Measurements from ENCODE around the gene EMC9. TPM values are rescaled to one million over a fixed set of nuclear protein-coding genes. Genes with fewer than 3 reads are reported as not detected.

The EMC9 gene
- total and polyA plus RNA-seq, 10 of the 15 experiments (the other 5 are each of a cell fraction or from before 2014, with no cell fraction given): 15.3 to 60.5 (median 30.3) TPM

GRCh38 chr14:24127673-24128072 is 13.7 kb downstream of the EMC9 start:
- ChIA-PET POLR2A (interaction anchor here (5.9 to 17.1 kb wide), 2 partner anchors 8 to 12 kb away, joined by 52 to 276 read pairs; partner anchors contain the start of genes DCAF11, EMC9, FITM1 and NRL), RAD21 (ENCODE audit: unreplicated experiment) (interaction anchor here (1.6 to 2.9 kb wide), 3 partner anchors 8 to 33 kb away, joined by 6 to 16 read pairs (median 11); partner anchors contain the start of genes DCAF11, IRF9, NRL and PSME1), CTCF (interaction anchor here (0.8 to 1.2 kb wide), 4 partner anchors 9 to 88 kb away, joined by 3 to 4 read pairs (median 4); partner anchors contain the start of genes IRF9 and MDP1), SMC1A (ENCODE audit: uncharacterized antibody, unreplicated experiment) (interaction anchor here (1.0 to 6.1 kb wide), 7 partner anchors 8 to 34 kb away, joined by 3 to 47 read pairs (median 4); partner anchors contain the start of genes DCAF11, IRF9, NRL and PSME1)
- 52% methylated on average over 1 of the region's 2 CpGs for WGBS (ENCODE audit: insufficient coverage, insufficient replicate concordance, low lambda C conversion rate, missing lambda C conversion rate)
- Histone ChIP-seq H3K4me3 (peak overlapping the region; percentile 37; the same call in 1 of the 2 replicates), H2AFZ (ENCODE audit: control insufficient read depth, low read depth, low read length) (no peak overlapping the region), H3K9ac (ENCODE audit: control insufficient read depth, insufficient read depth, low read length) (no peak overlapping the region), H4K20me1 (ENCODE audit: control insufficient read depth, insufficient read depth) (no peaks in the 10 kb centered on the region), H3K4me1 (ENCODE audit: control insufficient read depth, insufficient read depth, low read length) (peaks cover 33% of the 10 kb centered on the region), H3K27me3 (replicated peaks in 1 of 2; ENCODE audit: control insufficient read depth in 2 of 2, insufficient read depth in 2 of 2, low read length in 1 of 2) (no peaks in the 10 kb centered on the region), H3K79me2 (ENCODE audit: control insufficient read depth, insufficient read depth, low read length) (no peaks in the 10 kb centered on the region), H3K4me2 (ENCODE audit: control insufficient read depth, insufficient read depth) (peak overlapping the region; percentile 41; the same call in 1 of the 2 replicates), H3K9me3 (replicated peaks; ENCODE audit: control insufficient read depth, insufficient read depth, low read length) (no peaks in the 10 kb centered on the region), H3K36me3 (ENCODE audit: control insufficient read depth in 2 of 2, insufficient read depth in 2 of 2, low read length in 1 of 2) (peaks cover 2 to 4% of the 10 kb centered on the region in 2 experiments; a peak in 3 of 4 replicates), H3K27ac (ENCODE audit: control insufficient read depth, insufficient read depth) (peak overlapping the region; percentile 42)
- in situ Hi-C loops (cut with MboI) (no loop called here), intact Hi-C loops (cut with micrococcal nuclease; ENCODE audit: unreplicated experiment) (no loop called here)
- ATAC-seq (no peak; the same call in 2 of the 3 replicates), FAIRE-seq (peak; percentile 27), DNase-seq (ENCODE audit: low read depth, low spot score) (no peak)
- no TSS peak for BruUV-seq (replicated peaks)
- TF ChIP-seq PBX3 (IDR thresholded peaks at IDR 0.05; ENCODE audit: insufficient replicate concordance, low read depth, low read length) (no peak), SMAD5 (IDR thresholded peaks at IDR 0.05; ENCODE audit: low read depth) (no peak), ZZZ3 (IDR thresholded peaks at IDR 0.05; ENCODE audit: control insufficient read depth, insufficient read length, low read depth) (no peak), SRF (IDR thresholded peaks at IDR 0.05; ENCODE audit: low read depth in 2 of 2, low read length in 2 of 2) (no peak), NKRF (conservative IDR thresholded peaks at IDR 0.05) (no peak), EP300 (IDR thresholded peaks at IDR 0.05; ENCODE audit: borderline replicate concordance in 1 of 2, control insufficient read depth in 1 of 2, low read depth in 2 of 2, low read length in 2 of 2) (no peak), NRF1 (conservative IDR thresholded peaks at IDR 0.05; ENCODE audit: low read depth, low read length) (no peak), TAF1 (IDR thresholded peaks at IDR 0.05; ENCODE audit: borderline replicate concordance, low read depth, low read length) (no peak), JUNB (IDR thresholded peaks at IDR 0.05) (0 out of 2 replicates have a peak, but pooled peaks have one; percentile 15), MXI1 (IDR thresholded peaks at IDR 0.05; ENCODE audit: low read depth, low read length) (no peak), RUNX3 (IDR thresholded peaks at IDR 0.05; ENCODE audit: low read length) (peak; percentile 71), ZNF622 (IDR thresholded peaks at IDR 0.05) (no peak), RBBP5 (conservative IDR thresholded peaks at IDR 0.05) (no peak), CHD4 (IDR thresholded peaks at IDR 0.05) (no peak), TCF7 (IDR thresholded peaks at IDR 0.05; ENCODE audit: borderline replicate concordance) (0 out of 2 replicates have a peak, but pooled peaks have one; percentile 39), SREBF2 (IDR thresholded peaks at IDR 0.05; ENCODE audit: low read length) (no peak), ETV6 (conservative IDR thresholded peaks at IDR 0.05 in 1 of 2, IDR thresholded peaks at IDR 0.05 in 1 of 2; ENCODE audit: borderline replicate concordance in 1 of 2, low read depth in 1 of 2) (no peak), MTA3 (IDR thresholded peaks at IDR 0.05; ENCODE audit: borderline replicate concordance, low read length) (no peak), RB1 (IDR thresholded peaks at IDR 0.05; ENCODE audit: borderline replicate concordance) (no peak), PAX5 (IDR thresholded peaks at IDR 0.05; ENCODE audit: borderline replicate concordance, low read depth, low read length) (no peak), SMAD1 (IDR thresholded peaks at IDR 0.05; ENCODE audit: low read depth, partially characterized antibody) (no peak)
- TF ChIP-seq, protein P1, sequence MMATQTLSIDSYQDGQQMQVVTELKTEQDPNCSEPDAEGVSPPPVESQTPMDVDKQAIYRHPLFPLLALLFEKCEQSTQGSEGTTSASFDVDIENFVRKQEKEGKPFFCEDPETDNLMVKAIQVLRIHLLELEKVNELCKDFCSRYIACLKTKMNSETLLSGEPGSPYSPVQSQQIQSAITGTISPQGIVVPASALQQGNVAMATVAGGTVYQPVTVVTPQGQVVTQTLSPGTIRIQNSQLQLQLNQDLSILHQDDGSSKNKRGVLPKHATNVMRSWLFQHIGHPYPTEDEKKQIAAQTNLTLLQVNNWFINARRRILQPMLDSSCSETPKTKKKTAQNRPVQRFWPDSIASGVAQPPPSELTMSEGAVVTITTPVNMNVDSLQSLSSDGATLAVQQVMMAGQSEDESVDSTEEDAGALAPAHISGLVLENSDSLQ (IDR thresholded peaks at IDR 0.05): no peak
